HG03575 (cell line): ENCODE measurements around the gene ZFYVE9.

Experiments used
- ATAC-seq: cut with Tn5 transposase; IDR thresholded peaks from one replicate; pipeline ENCODE4 v1.9.1; 2021; ENCODE audit not compliant: unreplicated experiment, insufficient number of reproducible peaks, low FRiP score; ENCODE audit errors: extremely low read depth

Gene ZFYVE9

DNA sequence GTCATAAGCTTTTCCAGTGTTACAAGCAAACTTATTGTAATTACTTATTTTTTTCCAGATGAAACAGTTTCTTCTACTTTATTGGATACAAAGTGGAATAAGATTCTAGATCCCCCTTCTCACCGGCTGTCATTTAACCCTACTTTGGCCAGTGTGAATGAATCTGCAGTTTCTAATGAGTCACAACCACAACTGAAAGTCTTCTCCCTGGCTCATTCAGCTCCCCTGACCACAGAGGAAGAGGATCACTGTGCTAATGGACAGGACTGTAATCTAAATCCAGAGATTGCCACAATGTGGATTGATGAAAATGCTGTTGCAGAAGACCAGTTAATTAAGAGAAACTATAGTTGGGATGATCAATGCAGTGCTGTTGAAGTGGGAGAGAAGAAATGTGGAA is 95.5 kb downstream of the ZFYVE9 start:
- no peak for ATAC-seq

GRCh38 chr1:52238474-52238873 is 96.6 kb downstream of the ZFYVE9 start:
- no peak for ATAC-seq

DNA sequence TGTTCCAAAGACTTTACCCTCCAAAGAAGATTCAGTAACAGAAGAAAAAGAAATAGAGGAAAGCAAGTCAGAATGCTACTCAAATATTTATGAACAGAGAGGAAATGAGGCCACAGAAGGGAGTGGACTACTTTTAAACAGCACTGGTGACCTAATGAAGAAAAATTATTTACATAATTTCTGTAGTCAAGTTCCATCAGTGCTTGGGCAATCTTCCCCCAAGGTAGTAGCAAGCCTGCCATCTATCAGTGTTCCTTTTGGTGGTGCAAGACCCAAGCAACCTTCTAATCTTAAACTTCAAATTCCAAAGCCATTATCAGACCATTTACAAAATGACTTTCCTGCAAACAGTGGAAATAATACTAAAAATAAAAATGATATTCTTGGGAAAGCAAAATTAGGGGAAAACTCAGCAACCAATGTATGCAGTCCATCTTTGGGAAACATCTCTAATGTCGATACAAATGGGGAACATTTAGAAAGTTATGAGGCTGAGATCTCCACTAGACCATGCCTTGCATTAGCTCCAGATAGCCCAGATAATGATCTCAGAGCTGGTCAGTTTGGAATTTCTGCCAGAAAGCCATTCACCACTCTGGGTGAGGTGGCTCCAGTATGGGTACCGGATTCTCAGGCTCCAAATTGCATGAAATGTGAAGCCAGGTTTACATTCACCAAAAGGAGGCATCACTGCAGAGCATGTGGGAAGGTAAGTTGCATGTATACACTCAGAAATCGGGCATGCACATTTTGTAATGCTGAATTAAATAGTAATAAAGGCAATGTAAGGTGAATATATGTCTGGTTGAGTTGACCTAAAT is 97.2 kb downstream of the ZFYVE9 start:
- no peak for ATAC-seq

GRCh38 chr1:52239708-52240001 is 97.8 kb downstream of the ZFYVE9 start:
- ATAC-seq = no peak

GRCh38 chr1:52240592-52241210 is 98.8 kb downstream of the ZFYVE9 start:
- no peak for ATAC-seq

DNA sequence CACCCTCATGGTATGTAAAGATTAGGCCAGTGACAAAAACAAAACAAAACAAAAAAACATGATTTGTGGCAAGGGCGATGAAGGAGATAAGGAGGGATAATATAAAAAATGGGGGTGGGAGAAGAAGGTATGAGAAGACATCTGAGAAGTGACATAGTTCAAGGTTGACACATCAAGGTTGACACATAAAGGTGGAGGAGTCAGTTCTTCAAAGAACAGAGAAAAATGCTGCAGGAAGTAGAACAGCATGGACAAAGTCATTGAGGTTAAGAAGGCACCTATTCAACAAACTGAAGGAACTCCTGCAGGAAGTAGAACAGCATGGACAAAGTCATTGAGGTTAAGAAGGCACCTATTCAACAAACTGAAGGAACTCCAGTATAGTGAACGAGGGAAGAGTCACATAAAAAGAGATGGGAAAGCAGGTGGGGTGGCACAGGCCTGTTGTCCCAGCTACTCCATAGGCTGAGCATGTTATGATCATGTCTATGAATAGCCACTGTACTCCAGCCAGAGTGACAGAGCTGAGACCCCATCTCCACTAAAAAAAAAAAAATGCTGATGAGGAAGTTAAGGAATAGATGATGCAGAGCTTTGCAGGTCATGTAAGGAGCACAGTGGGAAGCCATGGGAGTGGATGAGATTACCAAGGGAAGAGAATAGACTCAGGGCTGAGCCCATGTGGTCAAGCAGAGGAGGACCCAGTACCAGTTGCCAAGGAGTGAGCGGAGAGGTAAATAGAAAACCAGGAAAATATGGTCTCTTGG is 101.5 kb downstream of the ZFYVE9 start:
- ATAC-seq = no peak

DNA sequence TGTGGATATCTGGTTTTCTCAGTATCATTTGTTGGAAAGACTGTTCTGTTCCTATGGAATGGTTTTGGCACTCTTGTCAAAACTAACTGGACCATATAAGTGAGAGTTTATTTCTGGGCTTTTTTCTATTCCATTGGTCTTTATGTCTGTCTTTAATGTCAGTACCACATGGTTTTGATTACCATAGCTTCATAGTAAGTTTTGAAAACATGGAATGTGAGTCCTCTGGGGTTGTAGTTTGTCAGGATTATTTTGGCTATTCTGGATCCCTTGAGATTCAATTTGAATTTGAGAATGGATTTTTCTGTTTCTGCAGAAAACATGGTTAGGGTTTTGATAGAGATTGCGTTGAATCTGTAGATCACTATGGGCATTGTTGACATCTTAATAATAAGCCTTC is 107.9 kb downstream of the ZFYVE9 start:
- no peak for ATAC-seq

- no peak for ATAC-seq
Measured at GRCh38 chr1:52253421-52253820, 111.5 kb downstream of the ZFYVE9 start.

GRCh38 chr1:52259886-52260285 is 118.0 kb downstream of the ZFYVE9 start:
- ATAC-seq = no peak

DNA sequence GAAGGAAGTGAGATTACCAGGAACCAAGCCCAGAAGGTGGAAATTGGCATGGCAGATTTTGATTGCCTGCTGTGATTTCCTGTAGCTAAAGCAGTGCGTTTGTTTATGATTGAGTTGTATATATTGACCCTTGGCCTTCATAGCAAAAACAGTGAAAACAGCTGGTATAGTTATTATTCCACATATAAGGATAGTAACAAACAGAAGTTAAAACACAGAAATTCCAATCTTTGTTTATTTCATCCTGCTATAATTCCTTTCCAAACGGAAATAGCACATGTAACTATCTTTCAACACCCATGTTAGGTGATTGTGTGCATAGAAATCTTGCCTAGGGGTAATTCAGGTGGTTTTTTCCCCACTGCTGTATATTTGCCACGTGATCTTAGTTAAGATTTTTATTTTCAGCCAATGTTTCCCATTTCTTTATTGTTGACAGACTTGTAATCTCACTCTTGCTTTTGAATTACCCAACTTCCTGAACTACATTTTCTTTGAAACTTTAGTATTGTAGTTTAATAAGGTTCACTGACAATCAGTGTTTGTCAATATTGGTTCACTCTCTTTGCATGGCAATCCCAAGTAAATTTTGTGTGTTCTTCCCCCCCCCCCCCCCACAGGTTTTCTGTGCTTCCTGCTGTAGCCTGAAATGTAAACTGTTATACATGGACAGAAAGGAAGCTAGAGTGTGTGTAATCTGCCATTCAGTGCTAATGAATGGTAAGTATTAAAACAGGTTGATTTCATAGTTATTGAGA is 121.4 kb downstream of the ZFYVE9 start:
- ATAC-seq = no peak

GRCh38 chr1:52264530-52265115 is 122.7 kb downstream of the ZFYVE9 start:
- ATAC-seq = no peak

DNA sequence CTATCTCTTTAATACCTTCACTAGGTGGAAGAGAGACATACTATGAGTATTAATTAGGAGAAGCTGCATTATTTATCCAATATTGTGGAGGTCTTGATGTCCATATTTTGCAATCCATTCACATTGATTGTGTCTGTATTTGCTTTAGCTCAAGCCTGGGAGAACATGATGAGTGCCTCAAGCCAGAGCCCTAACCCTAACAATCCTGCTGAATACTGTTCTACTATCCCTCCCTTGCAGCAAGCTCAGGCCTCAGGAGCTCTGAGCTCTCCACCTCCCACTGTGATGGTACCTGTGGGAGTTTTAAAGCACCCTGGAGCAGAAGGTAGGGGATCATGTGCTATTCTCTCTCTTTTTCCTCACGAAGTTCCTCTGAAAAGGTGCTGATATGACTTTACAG is 124.6 kb downstream of the ZFYVE9 start:
- no peak for ATAC-seq

- no peak for ATAC-seq
Measured at GRCh38 chr1:52268372-52268771, 126.5 kb downstream of the ZFYVE9 start.

- no peak for ATAC-seq
Measured at GRCh38 chr1:52281518-52281917, 139.6 kb downstream of the ZFYVE9 start.

GRCh38 chr1:52288286-52288685 is 146.4 kb downstream of the ZFYVE9 start:
- ATAC-seq = no peak

- ATAC-seq = no peak
Measured at GRCh38 chr1:52294580-52294979, 152.7 kb downstream of the ZFYVE9 start.

- no peak for ATAC-seq
Measured at GRCh38 chr1:52296345-52296744, 154.5 kb downstream of the ZFYVE9 start.

DNA sequence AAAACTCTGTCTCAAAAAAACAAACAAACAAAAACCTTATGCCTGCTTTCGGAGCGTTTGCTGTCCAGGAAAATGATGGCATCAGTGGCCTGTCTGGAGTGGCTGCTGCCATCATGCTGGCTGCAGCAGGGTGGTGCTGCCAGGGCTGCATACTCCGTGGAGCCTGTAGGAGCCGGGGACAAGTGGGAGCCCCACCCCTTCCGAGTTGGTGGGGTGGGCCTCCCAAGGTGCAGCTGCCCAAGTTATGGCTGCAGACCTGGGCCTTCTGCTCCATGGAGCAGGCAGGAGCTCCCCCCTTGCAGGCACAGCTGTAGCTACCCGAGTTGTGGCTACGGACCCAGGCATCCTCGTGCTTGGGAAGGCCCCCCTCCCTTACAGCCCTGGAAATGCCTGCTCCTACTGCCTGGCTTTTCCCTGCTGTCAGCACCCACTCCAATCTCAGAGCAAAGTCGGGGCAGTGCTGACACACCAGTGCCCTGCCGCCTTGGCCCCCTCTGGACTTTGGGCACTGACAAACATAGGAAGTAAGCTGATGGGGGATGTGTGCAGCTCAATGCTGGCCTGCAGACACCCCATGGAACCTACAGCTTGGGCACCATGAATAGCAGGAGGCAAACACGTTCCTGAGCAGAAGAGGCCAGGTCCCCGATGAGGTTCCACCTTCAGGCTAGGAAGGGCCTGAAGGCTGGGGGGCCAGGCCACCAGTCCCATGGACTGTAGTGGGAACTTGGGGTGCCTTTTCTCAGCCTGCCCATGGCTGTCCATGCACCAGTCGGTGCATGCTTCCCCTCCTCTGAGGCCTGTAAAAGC is 163.7 kb downstream of the ZFYVE9 start:
- no peak for ATAC-seq
